Activated T-helper 1 cell treated with anti-CD3 and anti-CD28 coated beads, Interleukin-12 subunit alpha, Interleukin-12 subunit beta, Interleukin-2, Interleukin-4 antibody, amounts not matched to agents 30 ng/mL and 10 ng/mL and 1 ng/mL, durations not matched to agents 14 hours and 24 hours and 36 hours (primary cell): ENCODE measurements around the gene BRWD1. TPM values are rescaled to one million over a fixed set of nuclear protein-coding genes. Genes with fewer than 3 reads are reported as not detected.

ENCODE experiments used
- DNase-seq: peaks from one replicate; pipeline ENCODE4 v3.0.0; 2021; ENCODE audit warnings: low spot score
- H3K27ac Mint-ChIP-seq: one replicate; pipeline ENCODE4 v1.8.0; 2021; ENCODE audit warnings: mild to moderate bottlenecking, mixed read lengths
- H3K27me3 Mint-ChIP-seq: one replicate; pipeline ENCODE4 v1.8.0; 2022; ENCODE audit warnings: mild to moderate bottlenecking, moderate library complexity, mixed read lengths; ENCODE audit not compliant: insufficient read depth
- H3K36me3 Mint-ChIP-seq: one replicate; pipeline ENCODE4 v1.8.0; 2021; ENCODE audit warnings: low read depth, mixed read lengths
- H3K4me1 Mint-ChIP-seq: one replicate; pipeline ENCODE4 v1.8.0; 2021; ENCODE audit warnings: low read depth, mixed read lengths
- H3K4me3 Mint-ChIP-seq: one replicate; pipeline ENCODE4 v1.8.0; 2021; ENCODE audit warnings: mild to moderate bottlenecking, moderate library complexity, mixed read lengths
- H3K9me3 Mint-ChIP-seq: one replicate; pipeline ENCODE4 v1.8.0; 2021; ENCODE audit warnings: mixed read lengths
- intact Hi-C: fragments of 100-400 bp; cut with micrococcal nuclease; formaldehyde crosslinking; loops from one replicate; pipeline ENCODE4 v1.15.1; 2024
- total RNA-seq: library from RNA; stranded (reverse); gene quantifications from 2 replicates; pipeline ENCODE4 v1.2.3, GENCODE V29; 2022

The BRWD1 gene
- total RNA-seq, 1 donor from 2014 or later, result 34.7 TPM

DNA sequence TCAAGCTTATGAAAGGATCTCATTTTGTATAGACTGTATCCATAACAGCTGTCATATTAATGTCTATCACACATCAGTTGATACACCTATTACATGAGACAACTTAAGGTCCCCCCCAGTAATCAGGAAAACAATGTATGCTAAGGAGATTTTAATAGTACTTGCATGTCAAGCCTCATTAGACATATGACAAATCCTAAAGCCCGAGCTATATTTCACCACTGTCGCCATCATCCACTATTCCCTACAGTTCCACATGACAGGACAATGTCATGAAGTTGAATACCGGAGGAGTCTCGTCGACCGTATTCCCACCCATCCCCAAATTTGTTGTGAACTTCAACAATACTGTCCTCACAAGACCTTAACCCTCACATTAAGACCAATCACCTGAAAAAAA is 32.0 kb upstream of the BRWD1 start:
- peaks cover 50% of the 10 kb centered on the region for H3K36me3 Mint-ChIP-seq
- no peaks in the 10 kb centered on the region for H3K9me3 Mint-ChIP-seq
- peaks cover 51% of the 10 kb centered on the region for H3K4me1 Mint-ChIP-seq
- peaks cover 3% of the 10 kb centered on the region for H3K27me3 Mint-ChIP-seq
- H3K27ac Mint-ChIP-seq, result no peak overlapping the region
- peak overlapping the region; percentile 86 for H3K4me3 Mint-ChIP-seq
- intact Hi-C loops, result no loop called here
- no peak for DNase-seq

DNA sequence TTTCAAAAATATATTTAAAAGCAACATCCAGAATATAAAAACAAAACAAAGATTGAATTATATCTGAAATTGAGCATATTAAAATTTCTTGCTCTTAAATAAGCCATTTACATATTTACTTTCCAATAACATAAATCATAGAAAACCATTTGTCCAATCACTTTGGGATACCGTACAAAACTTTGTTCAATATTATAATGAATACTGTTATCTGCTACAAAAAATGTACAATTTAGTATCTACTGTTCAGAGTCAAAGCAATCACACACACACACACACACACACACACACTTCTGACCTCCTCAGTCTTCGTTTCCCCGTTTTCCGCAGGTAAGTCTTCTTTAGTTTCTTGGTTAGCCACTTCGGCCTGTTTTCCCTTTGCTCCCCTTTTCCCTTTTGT is 31.4 kb upstream of the BRWD1 start:
- H3K4me3 Mint-ChIP-seq, result no peak overlapping the region
- peaks cover 3% of the 10 kb centered on the region for H3K27me3 Mint-ChIP-seq
- peaks cover 50% of the 10 kb centered on the region for H3K36me3 Mint-ChIP-seq
- no peak overlapping the region for H3K27ac Mint-ChIP-seq
- no peaks in the 10 kb centered on the region for H3K9me3 Mint-ChIP-seq
- no peak for DNase-seq
- peaks cover 46% of the 10 kb centered on the region for H3K4me1 Mint-ChIP-seq
- intact Hi-C loops, result no loop called here

DNA sequence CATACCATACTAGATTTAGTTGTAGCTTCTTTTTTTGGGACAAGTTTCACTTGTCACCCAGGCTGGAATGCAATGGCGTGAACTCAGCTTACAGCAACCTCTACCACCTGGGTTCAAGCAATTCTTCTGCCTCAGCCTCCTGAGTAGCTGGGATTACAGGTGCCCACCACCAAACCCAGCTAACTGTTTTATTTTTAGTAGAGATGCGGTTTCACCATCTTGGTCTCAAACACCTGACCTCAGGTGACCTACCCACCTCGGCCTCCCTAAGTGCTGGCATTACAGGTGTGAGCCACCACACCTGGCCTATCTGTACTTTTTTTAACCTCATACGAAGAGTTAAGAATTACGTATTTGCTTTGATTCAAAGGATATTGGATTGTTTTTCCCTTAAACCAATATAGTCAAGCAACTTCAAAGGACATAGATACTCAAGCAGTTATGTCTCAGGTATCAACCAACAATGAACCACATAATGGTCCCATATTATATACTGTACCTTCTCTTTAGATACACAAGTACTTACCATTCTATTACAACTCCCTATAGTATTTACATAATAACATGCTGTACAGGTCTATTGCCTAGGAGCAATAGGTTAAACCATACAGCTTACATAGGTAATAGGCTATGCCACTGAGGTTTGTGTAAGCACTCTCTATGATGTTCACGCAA is 28.0 kb upstream of the BRWD1 start:
- H3K9me3 Mint-ChIP-seq, result no peaks in the 10 kb centered on the region
- peaks cover 28% of the 10 kb centered on the region for H3K4me1 Mint-ChIP-seq
- H3K27me3 Mint-ChIP-seq, result peaks cover 3% of the 10 kb centered on the region
- intact Hi-C loops, result no loop called here
- H3K4me3 Mint-ChIP-seq, result no peak overlapping the region
- H3K27ac Mint-ChIP-seq, result no peak overlapping the region
- no peak for DNase-seq
- peaks cover 37% of the 10 kb centered on the region for H3K36me3 Mint-ChIP-seq

DNA sequence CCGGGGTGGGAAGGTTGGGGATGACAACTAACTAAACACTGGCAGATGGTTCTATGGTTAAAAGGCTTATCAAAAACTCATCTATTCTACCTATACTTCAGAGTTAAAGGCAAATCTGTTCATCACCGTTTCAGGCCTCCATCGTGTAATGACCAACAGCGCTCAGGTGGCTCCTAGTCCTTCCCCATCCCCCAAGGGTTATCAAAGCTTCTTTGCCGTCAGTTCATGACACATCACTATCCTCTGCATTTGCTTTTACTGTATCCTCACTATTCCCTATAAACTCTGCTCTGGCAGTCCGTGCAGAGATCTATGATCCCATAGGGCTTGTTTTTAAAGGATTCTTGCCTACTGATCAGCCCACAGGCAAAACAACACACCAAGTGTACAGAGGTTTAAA is 27.3 kb upstream of the BRWD1 start:
- Mint-ChIP-seq H3K9me3 (no peaks in the 10 kb centered on the region), H3K27me3 (peaks cover 3% of the 10 kb centered on the region), H3K27ac (no peak overlapping the region), H3K4me3 (no peak overlapping the region), H3K4me1 (peaks cover 21% of the 10 kb centered on the region), H3K36me3 (peaks cover 30% of the 10 kb centered on the region)
- intact Hi-C loops, result no loop called here
- DNase-seq, result no peak

DNA sequence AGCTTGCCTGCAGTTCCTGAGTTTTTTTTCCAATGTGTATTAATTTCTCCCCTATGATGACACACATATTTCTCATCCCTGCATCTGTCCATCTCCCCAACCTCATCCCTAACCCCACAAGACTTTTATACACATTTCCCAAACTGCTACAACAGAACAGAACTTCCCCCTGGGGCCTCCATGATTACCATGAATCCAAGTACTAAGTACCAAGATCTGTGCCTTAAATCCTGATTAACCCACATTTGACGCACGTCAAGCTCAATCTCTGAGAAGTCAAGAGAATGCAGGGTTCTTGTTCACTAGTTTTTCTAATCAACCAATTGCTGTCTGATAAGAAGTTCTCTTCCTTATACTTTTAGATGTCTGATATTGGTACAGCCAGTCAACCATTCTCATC is 25.8 kb upstream of the BRWD1 start:
- DNase-seq, result no peak
- Mint-ChIP-seq H3K4me1 (peaks cover 7% of the 10 kb centered on the region), H3K27ac (no peak overlapping the region), H3K36me3 (peaks cover 20% of the 10 kb centered on the region), H3K27me3 (peaks cover 3% of the 10 kb centered on the region), H3K4me3 (no peak overlapping the region), H3K9me3 (no peaks in the 10 kb centered on the region)
- intact Hi-C loops, result no loop called here

DNA sequence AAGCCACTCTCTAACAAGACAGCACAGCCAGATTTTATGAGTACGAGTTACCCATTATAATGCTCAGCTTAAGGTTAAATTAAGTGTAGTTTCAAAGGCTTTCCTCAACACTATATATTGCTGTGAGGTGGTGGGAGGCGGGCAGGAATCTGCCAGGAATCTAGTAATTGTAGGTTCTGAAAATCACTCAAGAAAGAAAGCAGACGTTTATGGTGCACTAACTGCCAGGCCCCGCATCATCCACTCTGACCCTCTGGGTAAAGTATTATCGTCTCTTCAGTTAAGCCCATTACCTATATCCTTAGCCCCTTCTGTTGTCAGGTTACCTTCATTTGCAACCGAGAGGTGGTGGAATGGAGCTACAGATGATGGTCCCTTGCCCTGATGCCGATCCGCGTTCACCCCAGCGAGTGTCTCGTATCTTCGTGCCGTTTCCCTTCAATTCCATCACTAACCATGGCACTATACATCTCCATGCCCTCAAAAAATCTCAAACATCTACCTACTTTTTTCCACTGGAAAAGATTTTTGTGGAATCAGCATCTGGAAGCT is 23.1 kb upstream of the BRWD1 start:
- Mint-ChIP-seq H3K27me3 (peaks cover 5% of the 10 kb centered on the region), H3K4me1 (no peaks in the 10 kb centered on the region), H3K9me3 (no peaks in the 10 kb centered on the region), H3K27ac (no peak overlapping the region), H3K4me3 (no peak overlapping the region), H3K36me3 (peaks cover 4% of the 10 kb centered on the region)
- intact Hi-C loops, result no loop called here
- DNase-seq, result no peak

DNA sequence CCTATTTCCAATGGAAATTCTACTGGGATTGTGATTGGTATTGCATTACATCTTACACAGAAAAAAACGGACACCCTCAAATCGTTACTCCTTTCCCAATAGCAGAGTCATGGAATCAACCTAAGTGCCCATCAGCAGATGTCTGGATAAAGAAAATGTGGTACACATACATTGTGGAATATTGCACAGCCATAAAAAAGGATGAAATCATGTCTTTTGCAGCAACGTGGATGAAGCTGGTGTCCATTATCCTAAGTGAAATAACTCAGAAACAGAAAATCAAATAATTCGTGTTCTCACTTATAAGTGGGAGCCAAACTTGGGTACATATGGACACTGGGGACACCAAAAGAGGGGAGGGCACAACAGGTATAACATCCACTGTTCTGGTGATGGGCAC is 21.2 kb upstream of the BRWD1 start:
- intact Hi-C loops, result no loop called here
- Mint-ChIP-seq H3K27me3 (peaks cover 5% of the 10 kb centered on the region), H3K36me3 (no peaks in the 10 kb centered on the region), H3K4me3 (no peak overlapping the region), H3K4me1 (no peaks in the 10 kb centered on the region), H3K27ac (no peak overlapping the region), H3K9me3 (no peaks in the 10 kb centered on the region)
- no peak for DNase-seq

DNA sequence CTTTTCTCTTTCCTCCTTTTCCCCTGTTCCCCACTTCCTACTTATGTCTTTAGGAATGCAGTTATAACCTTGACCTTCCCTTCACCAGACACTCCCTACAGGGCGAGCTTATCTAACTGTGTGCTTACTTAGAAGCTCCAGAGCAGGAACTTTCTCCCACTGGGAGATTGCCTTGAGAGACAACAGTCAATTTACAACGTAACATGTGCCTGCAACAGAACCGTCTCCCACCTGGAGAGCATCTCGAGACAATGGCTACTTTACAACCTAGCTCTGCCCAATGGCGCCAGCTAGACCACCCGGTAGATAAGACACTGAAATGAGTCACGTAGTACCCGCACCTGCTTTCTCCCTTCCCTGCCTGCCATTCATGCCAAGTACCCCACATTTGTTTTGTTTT is 18.7 kb upstream of the BRWD1 start:
- no peak for DNase-seq
- H3K36me3 Mint-ChIP-seq, result no peaks in the 10 kb centered on the region
- H3K27ac Mint-ChIP-seq, result no peak overlapping the region
- no peak overlapping the region for H3K4me3 Mint-ChIP-seq
- no peaks in the 10 kb centered on the region for H3K4me1 Mint-ChIP-seq
- H3K9me3 Mint-ChIP-seq, result no peaks in the 10 kb centered on the region
- peaks cover 7% of the 10 kb centered on the region for H3K27me3 Mint-ChIP-seq
- intact Hi-C loops, result no loop called here

DNA sequence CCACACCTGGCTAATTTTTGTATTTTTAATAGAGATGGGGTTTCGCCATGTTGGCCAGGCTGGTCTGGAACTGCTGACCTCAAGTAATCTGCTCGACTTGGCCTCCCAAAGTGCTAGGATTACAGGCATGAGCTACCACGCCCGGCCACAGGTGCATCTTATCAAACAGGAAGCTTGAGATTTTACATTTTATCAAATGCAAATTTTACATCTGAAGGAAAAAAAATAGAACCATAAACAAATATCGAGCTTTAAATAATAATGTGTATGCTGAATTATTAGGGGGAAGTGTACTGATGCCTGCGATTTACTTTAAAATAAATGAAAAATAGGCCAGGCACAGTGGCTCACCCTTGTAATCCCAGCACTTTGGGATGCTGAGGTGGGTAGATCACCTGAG is 16.6 kb upstream of the BRWD1 start:
- no peak overlapping the region for H3K27ac Mint-ChIP-seq
- H3K4me3 Mint-ChIP-seq, result no peak overlapping the region
- H3K4me1 Mint-ChIP-seq, result no peaks in the 10 kb centered on the region
- H3K36me3 Mint-ChIP-seq, result no peaks in the 10 kb centered on the region
- intact Hi-C loops, result no loop called here
- H3K27me3 Mint-ChIP-seq, result peaks cover 8% of the 10 kb centered on the region
- no peaks in the 10 kb centered on the region for H3K9me3 Mint-ChIP-seq
- DNase-seq, result no peak

DNA sequence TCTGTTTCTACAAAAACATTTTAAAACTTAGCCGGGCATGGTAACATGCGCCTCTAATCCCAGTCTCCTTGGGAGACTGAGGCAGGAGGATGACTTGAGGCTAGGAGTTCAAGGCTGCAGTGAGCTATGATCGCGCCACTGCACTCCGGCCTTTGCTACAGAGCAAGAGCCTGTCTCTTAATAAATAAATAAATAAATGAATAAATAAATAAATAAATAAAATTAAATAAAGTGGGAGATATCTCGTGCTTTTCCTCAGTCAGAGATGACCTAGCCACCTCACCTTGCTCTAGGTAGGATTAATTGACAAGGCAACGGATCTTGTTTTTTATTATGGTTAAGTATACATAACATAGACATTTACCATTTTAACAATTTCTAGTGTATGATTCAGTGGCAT is 14.3 kb upstream of the BRWD1 start:
- no peak for DNase-seq
- Mint-ChIP-seq H3K4me1 (no peaks in the 10 kb centered on the region), H3K27ac (no peak overlapping the region), H3K27me3 (peaks cover 10% of the 10 kb centered on the region), H3K4me3 (no peak overlapping the region), H3K9me3 (no peaks in the 10 kb centered on the region), H3K36me3 (no peaks in the 10 kb centered on the region)
- intact Hi-C loops, result no loop called here

DNA sequence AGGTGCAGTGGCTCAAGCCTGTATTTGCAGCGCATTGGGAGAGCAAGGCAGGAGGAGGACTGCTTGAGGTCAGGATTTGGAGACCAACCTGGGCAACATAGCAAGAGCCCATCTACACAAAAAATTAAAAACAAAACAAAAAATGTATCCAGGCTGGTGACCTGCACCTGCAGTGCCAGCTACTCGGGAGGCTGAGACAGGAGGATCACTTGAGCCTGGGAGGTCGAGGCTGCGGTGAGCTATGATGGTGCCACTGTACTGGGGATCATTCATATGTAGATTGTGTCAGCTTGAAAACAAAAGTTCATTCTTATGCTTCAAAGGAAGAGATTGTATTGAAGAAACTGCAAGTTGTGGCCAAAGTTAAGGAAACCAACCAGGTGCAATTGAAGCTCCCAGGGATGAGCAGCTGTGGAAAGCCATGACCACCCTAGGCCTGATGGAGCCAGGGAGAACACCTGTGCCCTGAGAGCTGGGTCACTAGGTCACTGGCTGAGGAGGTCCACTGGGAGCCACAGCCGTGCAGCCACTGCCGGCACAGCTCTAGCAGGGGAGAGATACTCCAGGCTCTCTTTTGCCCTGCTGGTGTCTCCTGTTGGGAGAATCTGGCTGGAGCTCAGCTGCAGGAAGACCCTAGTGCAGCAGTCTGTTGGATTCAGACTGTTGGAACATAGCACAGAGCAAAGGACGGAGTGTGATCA is 13.3 kb upstream of the BRWD1 start:
- intact Hi-C loops, result no loop called here
- no peak for DNase-seq
- H3K4me1 Mint-ChIP-seq, result no peaks in the 10 kb centered on the region
- peaks cover 10% of the 10 kb centered on the region for H3K27me3 Mint-ChIP-seq
- H3K36me3 Mint-ChIP-seq, result no peaks in the 10 kb centered on the region
- no peak overlapping the region for H3K27ac Mint-ChIP-seq
- H3K9me3 Mint-ChIP-seq, result no peaks in the 10 kb centered on the region
- no peak overlapping the region for H3K4me3 Mint-ChIP-seq

DNA sequence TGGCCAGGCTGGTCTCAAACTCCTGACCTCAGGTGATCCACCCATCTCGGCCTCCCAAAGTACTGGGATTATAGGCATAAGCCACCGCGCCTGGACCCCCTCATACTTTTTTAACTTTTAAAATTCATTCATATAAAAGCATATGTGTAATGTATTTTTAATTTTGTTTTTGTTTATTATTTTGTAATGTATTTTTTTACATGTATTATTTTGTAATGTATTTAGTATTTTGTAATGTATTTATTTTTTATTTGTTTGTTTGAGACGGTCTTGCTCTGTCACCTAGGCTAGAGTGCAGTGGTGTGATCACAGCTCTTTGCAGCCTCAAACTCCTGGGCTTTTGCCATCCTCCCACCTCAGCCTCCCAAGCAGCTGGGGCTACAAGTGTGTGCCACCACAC is 12.0 kb upstream of the BRWD1 start:
- intact Hi-C loops, result no loop called here
- Mint-ChIP-seq H3K9me3 (no peaks in the 10 kb centered on the region), H3K27me3 (peaks cover 12% of the 10 kb centered on the region), H3K4me1 (no peaks in the 10 kb centered on the region), H3K27ac (no peak overlapping the region), H3K4me3 (no peak overlapping the region), H3K36me3 (no peaks in the 10 kb centered on the region)
- no peak for DNase-seq

DNA sequence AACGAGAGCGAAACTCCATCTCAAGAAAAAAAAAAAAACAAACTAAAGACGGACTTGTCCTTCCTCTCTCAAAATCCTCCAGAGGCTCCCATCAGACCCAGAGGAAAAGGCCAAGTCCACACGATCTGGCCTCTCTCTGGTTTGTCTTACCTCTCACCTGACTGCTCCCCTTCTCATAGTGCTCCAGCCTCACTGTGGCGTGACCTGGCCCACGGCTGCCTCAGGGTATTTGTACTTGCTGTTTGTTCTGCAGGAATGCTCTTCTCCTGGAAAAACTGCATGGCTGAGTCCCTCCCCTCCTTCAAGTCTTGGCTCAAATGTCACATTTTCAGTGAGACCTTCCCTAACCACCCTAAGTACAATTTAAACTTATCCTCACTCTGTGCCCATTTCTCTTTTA is 8.0 kb upstream of the BRWD1 start:
- Mint-ChIP-seq H3K27me3 (peaks cover 9% of the 10 kb centered on the region), H3K4me1 (peaks cover under 1% of the 10 kb centered on the region), H3K36me3 (no peaks in the 10 kb centered on the region), H3K4me3 (no peak overlapping the region), H3K27ac (no peak overlapping the region), H3K9me3 (no peaks in the 10 kb centered on the region)
- no peak for DNase-seq
- intact Hi-C loops, result no loop called here
